Measurements from ENCODE around the gene PATL1.

- no peak for TF ChIP-seq POLR2A (IDR thresholded peaks at IDR 0.05)
- no peak for TF ChIP-seq CTCF (IDR thresholded peaks at IDR 0.05)
These were observed 37.9 kb upstream of the PATL1 start for GRCh38 chr11:59706518-59707285.
